GM21447 (cell line): ENCODE data around the gene MAP7D1.
"Not testable (repeated sequence)": the region's sequence is repeated elsewhere in the genome, so short reads cannot be mapped to it uniquely, and the experiment has no call there.

Experiments
- ATAC-seq: cut with Tn5 transposase; IDR thresholded peaks from one replicate; pipeline ENCODE4 v1.9.1; 2021; ENCODE audit not compliant: unreplicated experiment

The MAP7D1 gene

GRCh38 chr1:36166938-36167905 lies 11.3 kb downstream of the MAP7D1 start:
- ATAC-seq, result no peak

- no peak for ATAC-seq
Observed at GRCh38 chr1:36168514-36168913, 12.6 kb downstream of the MAP7D1 start.

GRCh38 chr1:36170643-36171412 lies 14.9 kb downstream of the MAP7D1 start:
- ATAC-seq, result no peak

GRCh38 chr1:36172017-36172747 lies 16.2 kb downstream of the MAP7D1 start:
- no peak for ATAC-seq

- no peak for ATAC-seq
Observed at GRCh38 chr1:36172983-36173382, 17.0 kb downstream of the MAP7D1 start.

GRCh38 chr1:36174713-36175112 lies 18.8 kb downstream of the MAP7D1 start:
- no peak for ATAC-seq

- ATAC-seq, result no peak
Observed at GRCh38 chr1:36175137-36176095, 19.5 kb downstream of the MAP7D1 start.

GRCh38 chr1:36176106-36176949 lies 20.4 kb downstream of the MAP7D1 start:
- ATAC-seq, result no peak

GRCh38 chr1:36177589-36178431 lies 21.9 kb downstream of the MAP7D1 start:
- no peak for ATAC-seq

- no peak for ATAC-seq
Observed at GRCh38 chr1:36178471-36179219, 22.7 kb downstream of the MAP7D1 start.

- ATAC-seq, result no peak
Observed at GRCh38 chr1:36179220-36179600, 23.2 kb downstream of the MAP7D1 start.

GRCh38 chr1:36182734-36183133 lies 26.8 kb downstream of the MAP7D1 start:
- ATAC-seq, result no peak

GRCh38 chr1:36183309-36183856 lies 27.4 kb downstream of the MAP7D1 start:
- no peak for ATAC-seq

GRCh38 chr1:36187800-36188593 lies 32.0 kb downstream of the MAP7D1 start:
- peak; percentile 82 for ATAC-seq

- not testable (repeated sequence) for ATAC-seq
Observed at GRCh38 chr1:36196805-36197204, 40.8 kb downstream of the MAP7D1 start.

GRCh38 chr1:36198641-36199040 lies 42.7 kb downstream of the MAP7D1 start:
- ATAC-seq, result no peak
